OCI-LY1 (cell line): ENCODE measurements around the gene SLC27A6.
"Not testable (repeated sequence)": the region's sequence is repeated elsewhere in the genome, so short reads cannot be mapped to it uniquely, and the experiment has no call there.

Source experiments
- H2AFZ ChIP-seq: fragments of 200-600 bp; sonication (generic), shearing (Covaris generic); 2 replicates; pipeline ENCODE4 v1.6.0; 2014; ENCODE audit warnings: antibody characterized with exemption, mild to moderate bottlenecking, low read length
- H3F3A ChIP-seq: fragments of 200-600 bp; sonication (generic), shearing (Covaris generic); 2 replicates; pipeline ENCODE4 v1.6.0; 2014; ENCODE audit warnings: mild to moderate bottlenecking, antibody characterized with exemption, low read length, moderate library complexity; ENCODE audit not compliant: insufficient read depth
- H3K27ac ChIP-seq: fragments of 200-600 bp; sonication (generic); 2 replicates; pipeline ENCODE4 v1.5.1; 2014; ENCODE audit warnings: low read length, mixed run types, mild to moderate bottlenecking, low read depth; ENCODE audit not compliant: poor library complexity, severe bottlenecking
- H3K27me3 ChIP-seq: fragments of 200-600 bp; sonication (generic); 2 replicates; pipeline ENCODE4 v1.6.0; 2014; ENCODE audit warnings: antibody characterized with exemption, mild to moderate bottlenecking, low read length, moderate library complexity; ENCODE audit not compliant: insufficient read depth
- H3K36me3 ChIP-seq: fragments of 200-600 bp; sonication (generic); 2 replicates; pipeline ENCODE4 v1.6.1; 2014; ENCODE audit warnings: mild to moderate bottlenecking, antibody characterized with exemption, low read length, moderate library complexity, mixed read lengths; ENCODE audit not compliant: insufficient read depth
- H3K4me1 ChIP-seq: fragments of 200-600 bp; sonication (generic); 2 replicates; pipeline ENCODE4 v1.5.1; 2014; ENCODE audit warnings: mild to moderate bottlenecking, low read length, moderate library complexity; ENCODE audit not compliant: insufficient read depth, severe bottlenecking
- H3K4me2 ChIP-seq: fragments of 200-600 bp; sonication (generic), shearing (Covaris generic); 2 replicates; pipeline ENCODE4 v1.6.1; 2014; ENCODE audit warnings: low read length
- H3K4me3 ChIP-seq: fragments of 200-600 bp; sonication (generic); 2 replicates; pipeline ENCODE4 v1.5.1; 2014; ENCODE audit warnings: low read length, low read depth, mild to moderate bottlenecking, mixed read lengths; ENCODE audit not compliant: poor library complexity, severe bottlenecking
- H3K79me2 ChIP-seq: fragments of 200-600 bp; shearing (Covaris generic); 2 replicates; pipeline ENCODE4 v1.6.1; 2016; ENCODE audit warnings: mixed run types, low read length, mixed read lengths; ENCODE audit not compliant: insufficient read depth
- H3K9ac ChIP-seq: fragments of 200-600 bp; sonication (generic), shearing (Covaris generic); 2 replicates; pipeline ENCODE4 v1.6.1; 2014; ENCODE audit warnings: mild to moderate bottlenecking, low read length, mixed read lengths
- H3K9me2 ChIP-seq: fragments of 200-600 bp; sonication (generic), shearing (Covaris generic); 2 replicates; pipeline ENCODE4 v1.6.1; 2014; ENCODE audit warnings: low read depth, mild to moderate bottlenecking, low read length, mixed read lengths
- H3K9me3 ChIP-seq: fragments of 200-600 bp; shearing (Covaris generic); 2 replicates; pipeline ENCODE4 v1.6.1; 2014; ENCODE audit warnings: low read length, mixed read lengths
- H4K20me1 ChIP-seq: fragments of 200-600 bp; sonication (generic), shearing (Covaris generic); 2 replicates; pipeline ENCODE4 v1.6.0; 2016; ENCODE audit warnings: mild to moderate bottlenecking, low read length; ENCODE audit not compliant: insufficient read depth
- CTCF ChIP-seq: fragments of 200-600 bp; sonication (generic), shearing (Covaris generic); IDR thresholded peaks from 2 replicates; pipeline ENCODE4 v1.5.1; 2017; ENCODE audit warnings: mild to moderate bottlenecking, antibody characterized with exemption, low read length, moderate library complexity, mixed read lengths
- EZH2 ChIP-seq: fragments of 200-600 bp; sonication (generic), shearing (Covaris generic); IDR thresholded peaks from 2 replicates; pipeline ENCODE4 v1.8.0; 2017; ENCODE audit warnings: borderline replicate concordance, mixed run types, mild to moderate bottlenecking, antibody characterized with exemption, low read length, moderate library complexity, mixed read lengths

Gene SLC27A6

GRCh38 chr5:129027260-129027659 is 62.0 kb downstream of the SLC27A6 start:
- Histone ChIP-seq H3K36me3 (no peaks in the 10 kb centered on the region), H2AFZ (no peak overlapping the region), H3K4me3 (no peak overlapping the region), H3F3A (no peaks in the 10 kb centered on the region), H3K4me2 (no peak overlapping the region), H3K9ac (no peak overlapping the region), H3K79me2 (no peaks in the 10 kb centered on the region), H3K27ac (no peak overlapping the region), H3K9me3 (no peaks in the 10 kb centered on the region), H4K20me1 (no peaks in the 10 kb centered on the region), H3K27me3 (no peaks in the 10 kb centered on the region), H3K9me2 (no peaks in the 10 kb centered on the region), H3K4me1 (no peaks in the 10 kb centered on the region)
- TF ChIP-seq CTCF: no peak
- no peak for TF ChIP-seq EZH2

GRCh38 chr5:129031886-129032683 is 66.8 kb downstream of the SLC27A6 start:
- H3K9me2 ChIP-seq: no peaks in the 10 kb centered on the region
- no peak overlapping the region for H3K27ac ChIP-seq
- H3K79me2 ChIP-seq: no peaks in the 10 kb centered on the region
- no peaks in the 10 kb centered on the region for H3K9me3 ChIP-seq
- no peak overlapping the region for H2AFZ ChIP-seq
- no peaks in the 10 kb centered on the region for H3K36me3 ChIP-seq
- H3K4me1 ChIP-seq: no peaks in the 10 kb centered on the region
- H3K4me3 ChIP-seq: no peak overlapping the region
- no peak for TF ChIP-seq CTCF
- no peak overlapping the region for H3K4me2 ChIP-seq
- H3F3A ChIP-seq: no peaks in the 10 kb centered on the region
- no peaks in the 10 kb centered on the region for H3K27me3 ChIP-seq
- no peak overlapping the region for H3K9ac ChIP-seq
- no peaks in the 10 kb centered on the region for H4K20me1 ChIP-seq

- not testable (repeated sequence) for H3K27ac ChIP-seq
These were observed 71.0 kb downstream of the SLC27A6 start for GRCh38 chr5:129036257-129036656.

GRCh38 chr5:129041196-129041881 is 76.1 kb downstream of the SLC27A6 start:
- no peak overlapping the region for H2AFZ ChIP-seq
- no peaks in the 10 kb centered on the region for H3K27me3 ChIP-seq
- H3K27ac ChIP-seq: no peak overlapping the region
- H3K9me3 ChIP-seq: no peaks in the 10 kb centered on the region
- no peaks in the 10 kb centered on the region for H3K4me1 ChIP-seq
- H3K9me2 ChIP-seq: no peaks in the 10 kb centered on the region
- H3F3A ChIP-seq: no peaks in the 10 kb centered on the region
- H3K36me3 ChIP-seq: no peaks in the 10 kb centered on the region
- no peaks in the 10 kb centered on the region for H3K79me2 ChIP-seq
- TF ChIP-seq CTCF: no peak
- TF ChIP-seq EZH2: no peak
- no peak overlapping the region for H3K4me3 ChIP-seq
- no peaks in the 10 kb centered on the region for H4K20me1 ChIP-seq
- no peak overlapping the region for H3K4me2 ChIP-seq
- H3K9ac ChIP-seq: no peak overlapping the region

More at GRCh38 chr5:129036257-129036656, 71.0 kb downstream of the SLC27A6 start:
- H3K27me3 ChIP-seq, H3F3A ChIP-seq, H3K4me2 ChIP-seq, H2AFZ ChIP-seq, H3K9ac ChIP-seq, H3K79me2 ChIP-seq, H3K9me3 ChIP-seq, H3K4me1 ChIP-seq, H4K20me1 ChIP-seq, H3K36me3 ChIP-seq, H3K4me3 ChIP-seq, H3K9me2 ChIP-seq: not testable (repeated sequence)
